BJ (cell line): ENCODE measurements around the gene RAB3GAP2. TPM values are rescaled to one million over a fixed set of nuclear protein-coding genes. Genes with fewer than 3 reads are reported as not detected.

Experiments used
- CTCF ChIA-PET: fragments of 350-600 bp; formaldehyde crosslinking; extraction: SDS; loops from one replicate; lab custom pipeline; 2021; ENCODE audit warnings: antibody characterized with exemption, inconsistent platforms; lab: Yijun Ruan, JAX
- POLR2A ChIA-PET: fragments of 300-600 bp; sonication (Branson Sonifier 250); formaldehyde crosslinking; extraction: SDS; loops from one replicate; lab custom pipeline; 2021; ENCODE audit warnings: antibody characterized with exemption; lab: Charles Lee
- DNase-seq: peaks from one replicate; pipeline ENCODE4 v3.0.0-alpha.2; 2011; ENCODE audit warnings: low read depth
- H3K27me3 ChIP-seq: 2 replicates; pipeline ENCODE4 v1.6.0; 2011; ENCODE audit warnings: low read length; ENCODE audit not compliant: control insufficient read depth, insufficient read depth
- H3K36me3 ChIP-seq: 2 replicates; pipeline ENCODE4 v1.5.1; 2011; ENCODE audit warnings: low read length; ENCODE audit not compliant: control insufficient read depth, insufficient read depth
- H3K4me3 ChIP-seq: 2 replicates; pipeline ENCODE4 v1.5.1; 2011; ENCODE audit warnings: low read depth, mild to moderate bottlenecking, control low read depth, low read length
- polyA plus RNA-seq: library from polyadenylated mRNA; depleted of rRNA; stranded (reverse); fragments of >200 nt; gene quantifications from 2 replicates; pipeline ENCODE4 v1.2.3, GENCODE V29; 2011
- TF ChIP-seq, protein P1 (sequence below): IDR thresholded peaks from 2 replicates; pipeline ENCODE4 v1.5.1; 2011; ENCODE audit warnings: low read depth, mild to moderate bottlenecking, control low read depth, inconsistent platforms, low read length, moderate library complexity; ENCODE audit not compliant: insufficient read depth

The RAB3GAP2 gene
- polyA plus RNA-seq, 1 experiment, result 25.1 TPM

DNA sequence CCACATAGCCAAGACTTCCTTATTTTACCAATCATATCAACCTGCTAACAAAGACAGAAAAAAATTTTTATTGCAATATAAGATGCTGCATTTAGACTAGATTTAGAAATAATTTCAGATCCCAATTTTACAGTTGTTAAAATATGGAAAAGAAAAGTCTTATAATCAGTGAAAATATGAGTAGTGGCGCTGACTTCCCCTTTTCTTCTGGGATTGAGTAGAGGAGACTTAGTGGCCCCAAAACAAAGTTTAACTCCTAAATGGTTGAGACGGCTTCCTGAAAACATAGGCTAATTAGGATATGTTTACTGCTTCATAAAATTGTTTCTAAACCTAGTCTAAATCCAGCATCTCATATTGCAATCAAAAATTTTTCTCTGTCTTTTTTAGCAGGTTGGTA, 68.4 kb downstream of the RAB3GAP2 start:
- Histone ChIP-seq H3K4me3 (no peak overlapping the region), H3K36me3 (peaks cover 9% of the 10 kb centered on the region), H3K27me3 (no peaks in the 10 kb centered on the region)
- POLR2A ChIA-PET, result no interaction called here
- TF ChIP-seq, protein P1, sequence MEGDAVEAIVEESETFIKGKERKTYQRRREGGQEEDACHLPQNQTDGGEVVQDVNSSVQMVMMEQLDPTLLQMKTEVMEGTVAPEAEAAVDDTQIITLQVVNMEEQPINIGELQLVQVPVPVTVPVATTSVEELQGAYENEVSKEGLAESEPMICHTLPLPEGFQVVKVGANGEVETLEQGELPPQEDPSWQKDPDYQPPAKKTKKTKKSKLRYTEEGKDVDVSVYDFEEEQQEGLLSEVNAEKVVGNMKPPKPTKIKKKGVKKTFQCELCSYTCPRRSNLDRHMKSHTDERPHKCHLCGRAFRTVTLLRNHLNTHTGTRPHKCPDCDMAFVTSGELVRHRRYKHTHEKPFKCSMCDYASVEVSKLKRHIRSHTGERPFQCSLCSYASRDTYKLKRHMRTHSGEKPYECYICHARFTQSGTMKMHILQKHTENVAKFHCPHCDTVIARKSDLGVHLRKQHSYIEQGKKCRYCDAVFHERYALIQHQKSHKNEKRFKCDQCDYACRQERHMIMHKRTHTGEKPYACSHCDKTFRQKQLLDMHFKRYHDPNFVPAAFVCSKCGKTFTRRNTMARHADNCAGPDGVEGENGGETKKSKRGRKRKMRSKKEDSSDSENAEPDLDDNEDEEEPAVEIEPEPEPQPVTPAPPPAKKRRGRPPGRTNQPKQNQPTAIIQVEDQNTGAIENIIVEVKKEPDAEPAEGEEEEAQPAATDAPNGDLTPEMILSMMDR, result no peak
- DNase-seq, result no peak
- CTCF ChIA-PET, result no interaction called here

DNA sequence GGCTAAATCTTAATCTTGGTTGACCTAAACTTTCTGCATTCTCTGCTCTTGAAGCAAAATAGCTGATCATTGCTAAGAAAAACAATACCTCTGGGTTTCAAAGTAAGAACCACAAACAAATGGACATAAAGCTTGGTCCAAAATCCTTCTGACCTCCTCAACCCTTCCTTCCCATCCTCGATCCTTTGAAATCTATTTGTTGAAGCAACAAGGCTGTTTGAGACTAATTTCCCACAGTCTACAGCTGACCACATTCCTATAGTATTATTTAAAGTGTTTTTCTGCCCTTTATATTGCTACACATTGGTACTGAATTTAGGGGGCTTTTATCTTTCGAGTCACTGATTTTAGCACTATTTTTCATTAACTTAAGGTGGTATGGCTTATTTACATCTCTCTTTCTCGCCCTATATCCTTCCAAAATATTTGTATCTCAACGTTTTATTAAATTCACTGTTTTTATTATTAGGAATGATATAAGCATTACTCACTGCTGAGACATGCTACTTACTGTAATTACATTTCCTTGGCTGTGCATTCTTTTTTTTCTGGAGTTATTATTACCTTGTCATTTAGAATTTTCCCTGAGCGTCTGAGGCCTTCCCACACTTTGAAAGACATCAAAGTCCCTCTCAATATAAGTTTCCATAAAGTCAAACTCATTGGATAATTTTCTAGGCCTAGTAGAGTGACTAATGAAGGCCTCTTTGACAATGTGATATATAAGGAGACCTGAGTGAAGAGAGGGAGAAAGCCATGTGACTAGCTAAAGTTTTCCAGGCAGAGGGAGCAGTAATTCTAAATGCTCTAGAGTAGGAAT, 73.9 kb downstream of the RAB3GAP2 start:
- DNase-seq, result no peak
- Histone ChIP-seq H3K27me3 (no peaks in the 10 kb centered on the region), H3K36me3 (peaks cover 6% of the 10 kb centered on the region), H3K4me3 (no peak overlapping the region)
- ChIA-PET CTCF (interaction anchor here (1.3 kb wide), 1 partner anchor 12 kb away, joined by 5 read pairs; no protein-coding TSS in a partner anchor), POLR2A (no interaction called here)
- TF ChIP-seq, protein P1, result no peak

DNA sequence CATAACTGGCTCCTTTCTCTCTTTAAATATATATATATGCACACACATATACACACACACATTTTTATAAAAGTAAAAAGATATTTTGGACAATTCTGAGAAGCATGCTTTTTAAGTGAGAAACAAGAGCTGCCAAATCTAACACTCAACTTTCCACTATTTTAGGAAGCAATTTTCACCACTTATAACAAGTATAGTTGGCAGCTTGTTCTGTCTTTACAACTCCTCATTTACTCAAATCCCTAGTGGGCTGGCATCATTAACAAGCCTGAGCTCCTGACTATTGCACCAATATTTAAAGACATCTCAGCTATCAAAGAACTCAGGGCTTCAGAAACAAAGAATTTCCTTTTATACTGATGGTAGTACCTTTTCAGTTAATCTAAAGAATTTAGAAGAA, 76.6 kb downstream of the RAB3GAP2 start:
- ChIA-PET POLR2A (no interaction called here), CTCF (interaction anchor here (0.6 to 1.4 kb wide), 4 partner anchors 9 to 581 kb away, joined by 3 to 5 read pairs (median 3); no protein-coding TSS in a partner anchor)
- DNase-seq, result no peak
- peaks cover 7% of the 10 kb centered on the region for H3K36me3 ChIP-seq
- H3K4me3 ChIP-seq, result no peak overlapping the region
- TF ChIP-seq, protein P1, result no peak
- no peaks in the 10 kb centered on the region for H3K27me3 ChIP-seq

DNA sequence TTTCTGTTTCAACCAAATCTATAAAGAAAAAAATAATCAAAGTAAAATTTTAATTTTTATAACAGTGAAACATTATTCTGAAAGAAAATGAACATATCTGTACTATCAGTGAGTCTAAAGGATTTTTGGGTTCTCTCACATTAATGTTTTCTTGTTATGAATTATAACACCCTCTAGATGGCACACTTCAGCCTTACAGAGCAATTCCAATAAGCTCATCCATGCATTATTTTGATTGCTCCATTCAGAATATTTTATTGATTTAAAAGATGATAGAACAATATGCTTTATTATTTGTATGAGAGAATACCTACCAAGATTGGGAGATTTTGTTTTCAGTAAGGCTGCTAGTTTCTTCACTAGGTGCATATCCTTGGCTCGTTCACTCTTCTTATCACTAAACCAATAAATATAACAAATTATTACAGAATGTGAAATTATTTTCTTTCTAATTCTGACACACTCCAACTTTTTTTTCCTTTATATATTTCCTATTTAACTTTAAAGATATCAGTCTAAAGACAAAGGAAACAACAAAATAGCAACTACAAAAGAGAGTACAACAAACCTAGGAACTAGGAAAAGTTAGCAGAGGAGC, 82.4 kb downstream of the RAB3GAP2 start:
- ChIA-PET CTCF (interaction anchor here (0.6 to 2.2 kb wide), 9 partner anchors 11 to 611 kb away, joined by 3 to 11 read pairs (median 4); no protein-coding TSS in a partner anchor), POLR2A (no interaction called here)
- DNase-seq, result no peak
- Histone ChIP-seq H3K36me3 (peaks cover 13% of the 10 kb centered on the region), H3K27me3 (no peaks in the 10 kb centered on the region), H3K4me3 (no peak overlapping the region)
- TF ChIP-seq, protein P1, result peak; percentile 49

DNA sequence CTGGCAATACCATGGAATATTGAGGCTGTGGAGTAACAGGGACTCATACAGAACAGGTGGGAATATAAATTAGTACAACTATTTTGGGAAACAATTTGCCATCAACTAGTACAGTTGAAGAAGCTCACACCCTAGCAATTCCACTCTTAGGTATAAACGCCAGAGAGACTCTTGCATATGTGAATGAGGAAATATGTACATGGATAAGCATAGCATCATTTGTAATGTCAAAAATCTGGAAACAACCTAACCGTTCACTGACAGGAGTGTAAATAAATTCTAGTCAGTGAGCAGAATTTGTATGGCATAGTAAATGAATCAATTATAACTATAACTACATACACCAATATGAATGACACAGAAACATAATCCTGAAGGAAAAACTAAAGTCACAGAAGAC, 83.7 kb downstream of the RAB3GAP2 start:
- H3K27me3 ChIP-seq, result no peaks in the 10 kb centered on the region
- POLR2A ChIA-PET, result no interaction called here
- H3K4me3 ChIP-seq, result no peak overlapping the region
- TF ChIP-seq, protein P1, result no peak
- peaks cover 12% of the 10 kb centered on the region for H3K36me3 ChIP-seq
- CTCF ChIA-PET, result interaction anchor here (2.0 to 2.2 kb wide), 2 partner anchors 12 to 28 kb away, joined by 6 to 11 read pairs; no protein-coding TSS in a partner anchor
- no peak for DNase-seq
